ENCODE data around the gene JAML. TPM values are rescaled to one million over a fixed set of nuclear protein-coding genes. Genes with fewer than 3 reads are reported as not detected.

JAML gene
- total and polyA plus RNA-seq, 2 of the 13 experiments (the other 11 are each of a cell fraction or from before 2014, with no cell fraction given), result 2.0 to 3.3 TPM

GRCh38 chr11:118194835-118195627 lies 29.8 kb downstream of the JAML start (continued):
- no peak for TF ChIP-seq ZNF432 (CRISPR knock-in tag; IDR thresholded peaks at IDR 0.05; ENCODE audit: borderline replicate concordance)
- TF ChIP-seq ZNF580 (CRISPR knock-in tag; IDR thresholded peaks at IDR 0.05; ENCODE audit: borderline replicate concordance, low read depth), result peak; percentile 46; the same call in 1 of the 2 replicates
- TF ChIP-seq KAT8 (CRISPR knock-in tag; IDR thresholded peaks at IDR 0.05), result peak; percentile 89
- no peak for TF ChIP-seq ZNF354B (CRISPR knock-in tag; IDR thresholded peaks at IDR 0.05)
- no peak for TF ChIP-seq SNAI1 (CRISPR knock-in tag; IDR thresholded peaks at IDR 0.05; ENCODE audit: borderline replicate concordance)
- peak; percentile 83; the same call in 1 of the 2 replicates for TF ChIP-seq ZNF772 (CRISPR knock-in tag; IDR thresholded peaks at IDR 0.05)
- no peak for TF ChIP-seq MAZ (IDR thresholded peaks at IDR 0.05; ENCODE audit: borderline replicate concordance, low read depth, low read length)
- peak; percentile 41; the same call in 1 of the 2 replicates for TF ChIP-seq MAZ (CRISPR knock-in tag; IDR thresholded peaks at IDR 0.05; ENCODE audit: low read depth)
- TF ChIP-seq ZNF891 (CRISPR knock-in tag; IDR thresholded peaks at IDR 0.05), result no peak
- 0 out of 2 replicates have a peak, but pooled peaks have one; percentile 70 for TF ChIP-seq CREB3 (CRISPR knock-in tag; IDR thresholded peaks at IDR 0.05)
- no peak for TF ChIP-seq MED13 (CRISPR knock-in tag; IDR thresholded peaks at IDR 0.05)
- peak; percentile 68; the same call in 1 of the 2 replicates for TF ChIP-seq HMGXB3 (CRISPR knock-in tag; IDR thresholded peaks at IDR 0.05; ENCODE audit: borderline replicate concordance)
- no peak for TF ChIP-seq ZBTB8A (CRISPR knock-in tag; IDR thresholded peaks at IDR 0.05; ENCODE audit: borderline replicate concordance, low read depth)
- TF ChIP-seq FOSL1 (CRISPR knock-in tag; IDR thresholded peaks at IDR 0.05; ENCODE audit: borderline replicate concordance), result no peak
- TF ChIP-seq ZNF318 (CRISPR knock-in tag; IDR thresholded peaks at IDR 0.05), result no peak
